GM19463 (cell line): ENCODE results near the gene GNA15.

Experiments
- ATAC-seq: cut with Tn5 transposase; IDR thresholded peaks from one replicate; pipeline ENCODE4 v1.9.1; 2021; ENCODE audit warnings: mild to moderate bottlenecking, moderate library complexity; ENCODE audit not compliant: unreplicated experiment

GNA15 gene

DNA sequence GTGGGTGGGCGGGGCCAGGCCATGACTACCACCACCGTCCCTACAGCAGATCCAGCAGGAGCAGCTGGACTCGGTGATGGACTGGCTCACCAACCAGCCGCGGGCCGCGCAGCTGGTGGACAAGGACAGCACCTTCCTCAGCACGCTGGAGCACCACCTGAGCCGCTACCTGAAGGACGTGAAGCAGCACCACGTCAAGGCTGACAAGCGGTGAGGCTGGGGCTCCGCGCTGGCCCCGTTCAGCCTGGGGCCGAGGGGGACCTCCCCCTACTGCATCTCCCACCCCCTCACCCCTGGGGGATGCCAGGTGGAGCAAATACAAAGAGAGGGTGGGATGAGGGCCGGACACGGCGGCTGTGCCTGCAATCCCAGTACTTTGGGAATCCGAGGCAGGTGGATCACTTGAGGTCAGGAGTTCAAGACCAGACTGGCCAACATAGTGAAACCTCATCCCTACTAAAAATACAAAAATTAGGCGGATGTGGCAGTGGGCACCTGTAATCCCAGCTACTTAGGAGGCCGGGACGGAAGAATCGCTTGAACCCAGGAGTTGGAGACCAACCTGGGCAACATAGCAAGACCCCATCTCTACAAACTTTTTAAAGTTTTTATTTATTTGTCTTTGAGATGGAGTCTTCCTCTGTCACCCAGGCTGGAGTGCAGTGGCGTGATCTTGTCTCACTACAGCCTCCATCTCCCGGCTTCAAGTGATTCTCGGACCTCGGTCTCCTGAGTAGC, 70.6 kb downstream of the GNA15 start:
- ATAC-seq = no peak

GRCh38 chr19:3207461-3208242, 71.8 kb downstream of the GNA15 start:
- no peak for ATAC-seq

DNA sequence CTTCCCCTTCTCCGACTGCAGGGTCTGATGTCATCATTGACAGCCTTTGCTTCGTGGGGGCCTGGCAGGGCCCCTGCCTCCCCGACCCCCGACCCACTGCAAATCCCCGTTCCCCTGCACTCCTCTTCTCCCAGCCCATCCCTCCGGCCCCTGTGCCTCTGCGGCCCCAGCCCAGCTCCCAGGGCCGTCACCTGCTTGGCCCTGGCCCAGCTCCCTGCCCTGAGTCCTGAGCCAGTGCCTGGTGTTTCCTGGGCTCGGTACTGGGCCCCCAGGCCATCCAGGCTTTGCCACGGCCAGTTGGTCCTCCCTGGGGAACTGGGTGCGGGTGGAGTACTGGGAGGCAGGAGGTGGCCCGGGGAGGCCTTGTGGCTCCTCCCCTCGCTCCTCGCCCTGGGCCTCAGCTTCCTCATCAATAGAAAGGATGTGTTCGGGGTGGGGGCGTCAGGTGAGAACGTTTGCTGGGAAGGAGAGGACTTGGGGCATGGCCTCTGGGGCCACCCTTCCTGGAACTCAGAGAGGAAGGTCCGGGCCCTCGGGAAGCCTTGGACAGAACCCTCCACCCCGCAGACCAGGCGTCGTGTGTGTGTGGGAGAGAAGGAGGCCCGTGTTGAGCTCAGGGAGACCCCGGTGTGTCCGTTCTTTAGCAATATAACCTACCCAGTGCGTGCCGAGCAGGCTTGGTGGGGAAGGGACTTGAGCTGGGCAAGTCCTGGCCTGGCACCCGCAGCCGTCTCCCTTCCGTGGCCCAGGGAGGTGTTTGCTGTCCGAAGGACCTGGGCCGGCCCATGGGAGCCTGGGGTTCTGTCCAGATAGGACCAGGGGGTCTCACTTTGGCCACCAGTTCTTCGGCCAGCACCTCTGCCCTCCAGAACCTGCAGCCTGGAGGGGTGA, 72.7 kb downstream of the GNA15 start:
- ATAC-seq = no peak

DNA sequence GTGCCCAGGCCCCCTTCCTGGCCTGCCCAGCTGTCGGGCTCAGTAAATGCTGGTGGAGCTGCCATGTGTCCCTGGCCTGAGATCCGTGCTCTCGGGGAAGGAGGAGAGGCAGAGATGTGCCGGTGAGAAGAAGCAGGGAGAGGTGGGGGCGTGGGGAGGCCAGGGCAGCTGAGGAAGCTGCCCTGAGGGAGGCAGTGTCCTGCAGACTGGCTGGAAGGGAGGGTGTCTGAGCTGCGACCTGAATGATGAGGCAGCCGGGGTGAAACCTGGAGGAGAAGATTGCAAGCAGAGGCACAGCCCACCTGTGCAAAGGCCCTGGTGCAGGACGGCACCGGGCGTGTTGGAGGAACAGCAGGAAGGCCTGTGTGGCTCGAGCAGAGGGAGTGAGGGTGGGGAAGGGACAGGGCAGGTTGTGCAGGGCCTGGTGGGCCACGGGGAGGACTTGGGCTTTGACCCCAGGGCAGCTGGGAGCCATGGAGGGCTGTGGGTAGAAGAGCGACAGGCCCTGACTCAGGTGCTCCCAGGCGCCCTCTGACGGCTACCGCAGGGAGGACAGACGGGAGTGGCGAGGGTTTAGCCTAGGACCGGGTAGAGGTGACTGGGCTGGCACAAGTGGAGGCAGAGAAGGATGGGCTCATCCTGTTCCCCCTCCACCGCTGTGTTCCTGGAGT, 74.6 kb downstream of the GNA15 start:
- ATAC-seq = no peak

DNA sequence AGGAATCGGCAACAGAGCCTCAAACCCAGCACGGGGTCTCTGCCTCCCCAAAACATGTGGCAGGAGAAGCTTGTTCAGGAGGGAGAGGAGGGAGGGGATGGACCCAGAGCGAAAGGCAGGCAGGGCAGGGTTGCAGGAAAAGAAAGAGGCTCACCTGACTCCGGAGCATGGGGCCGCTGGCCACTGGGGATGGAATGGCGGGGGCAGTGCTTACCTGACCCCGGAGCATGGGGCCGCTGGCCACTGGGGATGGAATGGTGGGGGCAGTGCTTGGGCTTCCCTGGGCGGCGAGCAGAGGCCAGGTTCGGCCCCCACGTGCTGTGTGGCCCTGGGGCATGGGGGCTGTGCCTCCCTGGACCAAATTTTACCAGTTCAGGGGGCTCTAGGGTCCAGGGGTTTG, 75.4 kb downstream of the GNA15 start:
- no peak for ATAC-seq

GRCh38 chr19:3213159-3213558, 77.3 kb downstream of the GNA15 start:
- ATAC-seq = no peak
